Measurements from ENCODE around the gene DMBT1.

GRCh38 chr10:122577311-122577885, 16.8 kb downstream of the DMBT1 start:
- TF ChIP-seq CTCF (IDR thresholded peaks at IDR 0.05) (no peak), POLR2A (IDR thresholded peaks at IDR 0.05) (no peak)
